NCI-H2196 treated with DMSO at 0.1 percent for 48 hours (cell line): ENCODE measurements around the gene CLDN9.

Source experiments
- DNase-seq: peaks from one replicate; lab custom pipeline; 2025; ENCODE audit not compliant: unreplicated experiment; lab: John Stamatoyannopoulos, UW

CLDN9 gene

DNA sequence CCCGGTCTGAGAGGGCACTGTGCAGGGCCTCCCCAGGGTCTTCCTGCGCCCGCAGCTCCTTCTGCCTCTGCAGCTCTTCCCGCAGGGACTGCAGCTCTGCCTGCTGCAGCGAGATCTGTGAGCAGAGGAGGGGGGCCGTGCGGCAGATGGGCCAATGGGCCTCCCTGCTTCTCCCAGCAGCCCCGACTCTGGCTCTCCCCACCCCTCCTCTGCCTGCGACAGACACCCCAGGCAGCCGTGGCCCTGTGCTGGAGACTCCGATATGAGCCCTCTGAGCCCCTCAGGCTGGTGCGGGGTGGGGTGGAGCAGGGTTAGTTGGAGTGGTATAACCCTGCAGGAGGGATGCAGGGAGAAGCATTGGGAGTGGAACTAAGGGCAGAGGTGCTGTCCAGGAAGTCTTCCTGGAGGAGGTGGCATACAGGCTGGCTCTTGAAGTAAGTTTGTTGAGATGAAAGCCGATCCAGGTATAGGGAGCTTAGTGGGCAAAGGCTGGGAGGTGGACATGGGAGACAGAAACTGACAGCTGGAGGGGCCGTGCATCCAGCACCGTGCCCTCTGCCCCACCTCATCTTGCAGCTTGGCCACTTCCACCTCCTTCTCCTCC lies 16.1 kb downstream of the CLDN9 start:
- DNase-seq: no peak

- peak; percentile 31 for DNase-seq
These were observed 16.9 kb downstream of the CLDN9 start for GRCh38 chr16:3029491-3030221.

- no peak for DNase-seq
These were observed 17.8 kb downstream of the CLDN9 start for GRCh38 chr16:3030222-3031212.

DNA sequence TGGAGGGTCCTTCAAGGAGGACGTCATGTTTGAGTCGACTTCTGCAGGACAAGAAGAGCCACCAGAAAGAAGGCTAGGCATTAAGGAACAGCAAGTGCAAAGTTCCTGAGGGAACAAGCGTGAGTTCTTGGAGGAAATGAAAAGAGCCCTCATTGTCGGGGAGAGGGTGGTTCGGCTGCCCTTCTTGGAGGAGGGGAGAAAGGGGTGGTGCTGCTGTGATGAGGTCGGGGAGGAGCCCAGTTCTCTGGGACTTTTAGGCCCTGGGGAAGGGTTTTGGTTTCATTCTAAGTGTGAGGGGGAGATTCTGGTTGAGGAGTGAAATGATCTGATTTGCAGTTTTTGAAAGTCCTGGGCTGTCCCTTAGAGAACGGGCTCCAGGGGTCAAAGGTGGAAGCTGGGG lies 19.9 kb downstream of the CLDN9 start:
- no peak for DNase-seq

- no peak for DNase-seq
These were observed 22.7 kb downstream of the CLDN9 start for GRCh38 chr16:3035289-3035971.

DNA sequence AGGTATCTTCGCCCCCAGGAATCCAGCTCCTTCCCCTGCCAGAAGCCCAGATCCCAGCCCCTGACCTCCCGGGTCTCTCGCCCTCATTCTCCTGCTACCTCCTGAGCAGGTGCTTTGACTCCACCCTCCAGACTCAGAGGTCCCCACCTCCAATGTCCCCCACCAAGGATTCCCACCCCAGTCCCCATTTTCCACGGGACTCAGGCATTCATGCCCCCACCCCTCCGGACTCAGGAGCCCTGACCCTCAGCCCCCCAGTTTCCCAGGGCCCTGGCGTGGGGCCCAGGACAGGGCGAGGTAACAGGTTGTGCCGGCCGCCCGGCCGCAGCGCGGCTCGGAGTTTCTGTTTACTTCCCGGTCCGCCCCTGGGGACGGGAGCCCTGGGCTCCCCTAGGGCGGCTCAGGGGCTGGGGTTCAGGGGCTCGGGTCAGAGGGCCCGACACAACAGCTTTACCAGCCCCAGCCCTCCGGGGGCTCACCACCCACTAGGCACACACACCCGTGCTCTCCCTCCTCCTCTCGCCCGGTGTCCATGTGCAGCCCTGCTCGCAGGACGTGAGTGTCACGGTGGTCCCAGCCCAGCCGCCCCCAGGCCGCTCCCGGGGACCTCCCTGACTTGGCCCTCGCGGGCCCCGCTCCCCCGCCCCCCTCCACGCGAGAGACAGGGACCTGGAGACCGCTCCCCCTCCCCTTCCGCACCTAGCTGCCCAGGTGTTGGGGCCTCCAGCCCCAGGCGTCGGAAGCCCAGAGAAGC lies 23.4 kb downstream of the CLDN9 start:
- no peak for DNase-seq

- no peak for DNase-seq
These were observed 24.1 kb downstream of the CLDN9 start, which contains the start of gene BICDL2 for GRCh38 chr16:3036726-3037315. BICDL2 (minus strand) TSS chr16:3036944; CDS start chr16:3035496, 1,448 bp downstream.

GRCh38 chr16:3038256-3038655 lies 25.5 kb downstream of the CLDN9 start:
- DNase-seq: peak; percentile 53

DNA sequence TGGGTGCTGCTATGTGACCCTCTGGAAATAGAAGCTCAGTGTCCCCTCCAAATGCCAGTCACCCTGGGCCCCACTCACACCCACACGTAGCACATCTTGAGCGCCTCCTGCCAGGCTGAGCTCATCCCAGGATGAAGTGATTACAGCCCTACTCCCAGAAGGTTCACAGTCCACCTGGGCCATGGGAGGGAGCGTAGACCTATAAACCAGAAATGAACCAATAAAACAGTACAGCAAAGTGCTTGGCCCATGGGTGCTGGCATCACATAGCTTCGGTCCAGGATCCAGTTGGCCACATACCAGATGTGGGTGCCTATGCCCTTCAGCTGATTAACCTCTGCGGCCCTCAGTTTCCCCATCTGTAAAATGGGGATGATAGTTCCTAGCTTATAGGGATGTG lies 26.2 kb downstream of the CLDN9 start:
- DNase-seq: no peak

GRCh38 chr16:3042376-3042775 lies 29.7 kb downstream of the CLDN9 start:
- DNase-seq: no peak

- no peak for DNase-seq
These were observed 32.0 kb downstream of the CLDN9 start for GRCh38 chr16:3044708-3045107.

DNA sequence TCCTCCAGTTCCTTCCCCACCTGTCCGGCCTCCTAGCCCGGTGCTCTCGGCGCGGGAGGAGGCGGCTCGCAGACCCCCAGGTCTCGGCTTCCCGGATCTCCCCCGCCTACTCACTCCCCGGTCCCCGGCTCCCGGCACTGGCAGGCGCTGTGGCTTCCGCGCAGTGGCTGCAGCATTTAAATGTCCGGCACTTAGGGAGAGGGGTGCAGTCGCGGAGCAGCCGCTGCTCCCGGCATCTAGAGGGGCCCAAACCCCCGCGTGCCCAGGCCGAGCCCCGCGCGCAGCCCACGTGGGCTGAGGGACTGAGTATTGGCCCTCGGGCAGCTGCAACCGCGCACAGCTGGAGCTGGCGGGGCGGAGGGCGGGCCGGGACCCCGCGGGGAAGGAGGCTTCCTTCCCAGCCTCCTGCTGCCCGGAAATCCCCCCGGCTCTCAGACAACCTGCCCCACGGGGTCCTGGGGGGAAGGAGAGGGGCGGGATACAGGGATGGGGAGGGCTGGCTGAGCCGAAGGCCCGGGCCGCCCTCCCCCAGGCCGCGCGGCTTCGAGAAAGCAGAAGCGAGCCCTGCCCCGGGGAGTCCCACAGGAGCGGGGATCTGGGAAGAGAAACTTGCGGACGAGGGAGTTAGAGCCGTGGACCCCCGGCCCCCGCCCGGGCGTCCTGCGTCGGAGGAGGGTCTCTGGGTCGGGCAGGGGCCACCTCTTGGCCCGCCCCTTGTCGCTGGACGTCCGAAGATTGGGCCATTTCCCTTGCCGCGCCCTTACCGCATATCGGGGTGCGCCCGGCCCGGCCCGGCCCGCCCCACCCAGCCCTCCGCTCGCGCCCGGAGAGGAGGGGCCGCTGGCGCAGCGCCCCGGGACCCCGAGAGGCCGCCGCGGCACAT lies 33.3 kb downstream of the CLDN9 start, which contains the start of gene MMP25:
Gene MMP25, plus strand, starts transcription at position 804 of the 883 bp plus-strand sequence. CDS start 357 bp downstream, outside the sequence.
- DNase-seq: no peak

- no peak for DNase-seq
These were observed 34.1 kb downstream of the CLDN9 start for GRCh38 chr16:3046641-3047386.

- DNase-seq: no peak
These were observed 34.6 kb downstream of the CLDN9 start for GRCh38 chr16:3047387-3047720.

DNA sequence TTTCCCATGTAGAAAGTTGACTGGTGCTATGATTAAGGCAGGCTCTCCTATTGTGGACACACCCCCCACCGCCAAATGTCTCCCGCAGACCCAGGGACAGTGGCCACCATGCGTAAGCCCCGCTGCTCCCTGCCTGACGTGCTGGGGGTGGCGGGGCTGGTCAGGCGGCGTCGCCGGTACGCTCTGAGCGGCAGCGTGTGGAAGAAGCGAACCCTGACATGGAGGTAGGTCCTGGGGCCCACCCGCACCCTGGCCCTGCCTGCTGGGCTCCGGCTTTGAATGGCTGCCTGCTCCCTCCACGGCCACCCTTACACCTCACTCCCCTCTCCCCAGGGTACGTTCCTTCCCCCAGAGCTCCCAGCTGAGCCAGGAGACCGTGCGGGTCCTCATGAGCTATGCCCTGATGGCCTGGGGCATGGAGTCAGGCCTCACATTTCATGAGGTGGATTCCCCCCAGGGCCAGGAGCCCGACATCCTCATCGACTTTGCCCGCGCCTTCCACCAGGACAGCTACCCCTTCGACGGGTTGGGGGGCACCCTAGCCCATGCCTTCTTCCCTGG lies 37.3 kb downstream of the CLDN9 start:
- DNase-seq: no peak

DNA sequence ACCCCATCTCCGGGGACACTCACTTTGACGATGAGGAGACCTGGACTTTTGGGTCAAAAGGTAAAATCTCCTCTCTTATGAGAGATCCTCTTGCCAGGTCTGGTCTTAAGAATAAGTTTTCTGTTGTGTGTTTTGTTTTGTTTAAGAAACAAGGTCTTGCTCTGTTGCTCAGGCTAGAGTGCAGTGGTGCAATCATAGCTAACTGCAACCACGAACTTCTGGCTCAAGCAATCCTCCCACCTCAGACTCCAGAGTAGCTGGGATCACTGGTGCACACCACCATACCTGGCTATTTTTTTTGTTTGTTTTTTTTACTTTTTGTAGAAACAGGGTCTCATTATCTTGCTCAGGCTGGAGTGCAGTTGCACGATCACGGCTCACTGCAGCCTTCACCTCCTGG lies 37.8 kb downstream of the CLDN9 start:
- no peak for DNase-seq

DNA sequence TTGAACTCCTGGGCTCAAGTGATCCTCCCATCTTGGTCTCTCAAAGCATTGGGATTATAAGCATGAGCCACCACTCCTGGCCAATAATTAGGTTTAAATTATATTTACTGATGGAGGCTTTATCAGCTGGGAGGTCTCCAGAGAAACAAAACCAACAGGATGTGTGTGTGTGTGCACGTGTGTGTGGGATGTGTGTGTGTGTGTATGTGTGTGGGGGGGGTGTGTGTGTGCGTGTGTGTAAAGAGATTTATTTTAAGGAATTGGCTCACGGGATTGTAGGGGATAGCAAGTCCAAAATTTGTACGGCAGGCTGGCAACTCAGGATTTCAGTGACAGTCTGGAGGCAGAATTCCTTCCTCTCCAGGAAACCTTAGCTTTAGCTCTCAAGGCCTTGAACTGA lies 38.3 kb downstream of the CLDN9 start:
- no peak for DNase-seq

DNA sequence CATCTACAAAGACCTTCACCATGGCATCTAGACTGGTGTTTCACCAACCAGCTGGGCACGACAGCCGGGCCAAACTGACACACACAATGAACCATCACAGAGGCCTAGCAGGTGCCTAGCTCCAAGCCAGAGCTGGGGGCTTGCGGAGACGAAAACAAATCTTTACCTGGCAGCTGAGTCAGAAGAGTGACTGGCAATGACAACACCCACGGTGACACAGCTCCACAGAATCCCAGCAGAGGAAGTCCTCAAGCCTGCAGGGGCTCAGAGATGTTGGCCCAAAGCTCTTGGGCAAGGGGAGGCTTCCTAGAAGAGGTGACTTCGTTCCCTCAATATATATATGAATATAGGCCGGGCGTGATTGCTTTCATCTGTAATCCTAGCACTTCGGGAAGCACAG lies 38.8 kb downstream of the CLDN9 start:
- DNase-seq: no peak
